Endothelial cell of umbilical vein (primary cell): Measurements from ENCODE around the gene LGALS4. TPM values are rescaled to one million over a fixed set of nuclear protein-coding genes. Genes with fewer than 3 reads are reported as not detected.

Experiments
- BruUV-seq: library from RNA; stranded (reverse); fragments of 400-500 nt; replicated peaks from 2 replicates; lab custom pipeline; 2021; lab: Mats Ljungman, UMichigan
- CTCF ChIA-PET: fragments of 300-600, 350-600 bp; sonication (Branson Sonifier 250); formaldehyde crosslinking; loops from one replicate; lab custom pipeline; 2021; ENCODE audit warnings: antibody characterized with exemption, inconsistent platforms; lab: Charles Lee
- POLR2A ChIA-PET: fragments of 300-600, 350-600 bp; sonication (Branson Sonifier 250); formaldehyde crosslinking; loops from one replicate; lab custom pipeline; 2021; ENCODE audit warnings: antibody characterized with exemption, inconsistent platforms; lab: Charles Lee
- DNase-seq: peaks from one replicate; pipeline ENCODE4 v3.0.0-alpha.2; 2011; ENCODE audit warnings: low read depth, low spot score
- FAIRE-seq: peaks from 2 replicates; lab custom pipeline; 2011; peaks lifted over from hg19 to GRCh38; lab: Jason Lieb, UNC
- H2AFZ ChIP-seq: 2 replicates; pipeline ENCODE4 v1.6.0; 2012; ENCODE audit warnings: low read depth, low read length, control low read depth, inconsistent platforms
- H3K27ac ChIP-seq: 2 replicates; pipeline ENCODE4 v1.5.1; 2011; ENCODE audit warnings: low read depth, mild to moderate bottlenecking, control low read depth, low read length, moderate library complexity; ENCODE audit not compliant: insufficient read depth
- H3K27me3 ChIP-seq, 2 experiments: 2 replicates each; pipeline versions ENCODE4 v1.6.0 to v1.6.1; 2011; ENCODE audit warnings: low read length in 2 of 2, mixed read lengths in 1 of 2; ENCODE audit not compliant: control insufficient read depth in 2 of 2, insufficient read depth in 2 of 2
- H3K36me3 ChIP-seq, 2 experiments: 2 replicates in 1 of 2; 3 replicates in 1 of 2; pipeline ENCODE4 v1.5.1; 2011; ENCODE audit warnings: low read length in 2 of 2, mild to moderate bottlenecking in 1 of 2, moderate library complexity in 1 of 2; ENCODE audit not compliant: control insufficient read depth in 2 of 2, insufficient read depth in 2 of 2; ENCODE audit errors: extremely low read depth in 1 of 2
- H3K4me1 ChIP-seq: 3 replicates; pipeline ENCODE4 v1.5.1; 2011; ENCODE audit warnings: mild to moderate bottlenecking, low read length; ENCODE audit not compliant: control insufficient read depth, insufficient read depth; ENCODE audit errors: extremely low read depth
- H3K4me2 ChIP-seq: 2 replicates; pipeline ENCODE4 v1.6.1; 2011; ENCODE audit warnings: low read length, control low read depth, mixed read lengths; ENCODE audit not compliant: insufficient read depth
- H3K4me3 ChIP-seq, 3 experiments: fragments of 200-600 bp in 1 of 3; sonication (generic), shearing (Covaris generic) in 1 of 3; replicated peaks in 1 of 3; 2 replicates each; pipeline ENCODE4 v1.5.1; 2011 to 2016; ENCODE audit warnings: control low read depth in 3 of 3, low read length in 3 of 3, mild to moderate bottlenecking in 2 of 3, inconsistent platforms in 1 of 3, low read depth in 1 of 3, moderate library complexity in 1 of 3; ENCODE audit not compliant: insufficient read depth in 1 of 3
- H3K79me2 ChIP-seq: 2 replicates; pipeline ENCODE4 v1.6.0; 2012; ENCODE audit warnings: low read length, inconsistent platforms; ENCODE audit not compliant: control insufficient read depth, insufficient read depth
- H3K9ac ChIP-seq: replicated peaks from 2 replicates; pipeline ENCODE3; 2011; ENCODE audit warnings: low read length, control low read depth; ENCODE audit not compliant: insufficient read depth; ENCODE audit errors: extremely low read depth
- H3K9me1 ChIP-seq: replicated peaks from 3 replicates; pipeline ENCODE4 v1.6.0; 2011; ENCODE audit warnings: mild to moderate bottlenecking, low read length; ENCODE audit not compliant: control insufficient read depth, insufficient read depth; ENCODE audit errors: extremely low read depth
- H3K9me3 ChIP-seq: replicated peaks from 2 replicates; pipeline ENCODE4 v1.5.1; 2012; ENCODE audit warnings: low read length, inconsistent platforms; ENCODE audit not compliant: control insufficient read depth, insufficient read depth
- H4K20me1 ChIP-seq: replicated peaks from 2 replicates; pipeline ENCODE3; 2011; ENCODE audit warnings: mild to moderate bottlenecking, low read length; ENCODE audit not compliant: control insufficient read depth, insufficient read depth; ENCODE audit errors: extremely low read depth
- EZH2 ChIP-seq: IDR thresholded peaks from 2 replicates; pipeline ENCODE4 v1.6.1; 2012; ENCODE audit warnings: borderline replicate concordance, low read depth, mild to moderate bottlenecking, moderate library complexity, low read length, inconsistent platforms; ENCODE audit not compliant: severe bottlenecking
- FOS ChIP-seq: IDR thresholded peaks from 2 replicates; pipeline ENCODE4 v1.6.1; 2011; ENCODE audit warnings: mild to moderate bottlenecking, low read length, moderate library complexity, borderline replicate concordance; ENCODE audit not compliant: insufficient read depth
- GATA2 ChIP-seq: IDR thresholded peaks from 2 replicates; pipeline ENCODE4 v1.7.0; 2011; ENCODE audit warnings: low read depth, mild to moderate bottlenecking, moderate library complexity, mixed read lengths, low read length; ENCODE audit not compliant: insufficient read length, insufficient read depth
- JUN ChIP-seq: IDR thresholded peaks from 2 replicates; pipeline ENCODE4 v1.6.1; 2011; ENCODE audit warnings: borderline replicate concordance, low read depth; ENCODE audit not compliant: insufficient read length, insufficient read depth
- MYC ChIP-seq: IDR thresholded peaks from one replicate; pipeline ENCODE4 v1.6.1; 2011; ENCODE audit warnings: mild to moderate bottlenecking, low read depth, low read length
- POLR2A ChIP-seq: IDR thresholded peaks from 2 replicates; pipeline ENCODE4 v1.6.1; 2012; ENCODE audit warnings: low read depth, mild to moderate bottlenecking, control low read depth, low read length
- POLR2AphosphoS5 ChIP-seq: IDR thresholded peaks from 2 replicates; pipeline ENCODE4 v1.6.1; 2012; ENCODE audit warnings: low read depth, mild to moderate bottlenecking, control low read depth, low read length, moderate library complexity; ENCODE audit not compliant: insufficient read depth
- dilution Hi-C: fragments of 300-500 bp; cut with MboI; formaldehyde crosslinking; loops from one replicate; pipeline ENCODE4 v1.15.0; 2019; ENCODE audit warnings: low sequenced_read_pairs; ENCODE audit not compliant: extremely low pct_ligation_motif_present
- intact Hi-C: fragments of 100-400 bp; cut with micrococcal nuclease; formaldehyde crosslinking; loops from one replicate; pipeline ENCODE4 v1.10.0; 2022
- polyA plus RNA-seq, 4 experiments: library from polyadenylated mRNA; depleted of rRNA in 3 of 4; stranded (reverse) in 3 of 4; unstranded in 1 of 4; fragments of >200 nt; gene quantifications; 2 replicates each; pipeline versions ENCODE4 v1.2.1 to v1.2.3, GENCODE V29; 2011 to 2012; ENCODE audit warnings: missing spikeins in 1 of 4
- total RNA-seq: library from RNA; stranded (reverse); gene quantifications from 2 replicates; pipeline ENCODE4 v1.2.3, GENCODE V29; 2021
- TF ChIP-seq, protein P1 (sequence below): IDR thresholded peaks from 2 replicates; pipeline ENCODE4 v1.6.1; 2011; ENCODE audit not compliant: insufficient read depth, insufficient read length
- TF ChIP-seq, protein P2 (sequence below), 2 donors: IDR thresholded peaks; 1 replicate in 1 of 2; 2 replicates in 1 of 2; pipeline ENCODE4 v1.5.1; 2011; ENCODE audit warnings: low read length in 2 of 2, mild to moderate bottlenecking in 2 of 2, moderate library complexity in 2 of 2, control low read depth in 1 of 2, inconsistent platforms in 1 of 2, low read depth in 1 of 2; ENCODE audit not compliant: insufficient read depth in 1 of 2; ENCODE audit errors: extremely low read depth in 1 of 2

LGALS4 gene
- total and polyA plus RNA-seq, 2 donors (not counting 3 experiments of a cell fraction or from before 2014, with no cell fraction given) = 0.19 TPM; not detected in 1

DNA sequence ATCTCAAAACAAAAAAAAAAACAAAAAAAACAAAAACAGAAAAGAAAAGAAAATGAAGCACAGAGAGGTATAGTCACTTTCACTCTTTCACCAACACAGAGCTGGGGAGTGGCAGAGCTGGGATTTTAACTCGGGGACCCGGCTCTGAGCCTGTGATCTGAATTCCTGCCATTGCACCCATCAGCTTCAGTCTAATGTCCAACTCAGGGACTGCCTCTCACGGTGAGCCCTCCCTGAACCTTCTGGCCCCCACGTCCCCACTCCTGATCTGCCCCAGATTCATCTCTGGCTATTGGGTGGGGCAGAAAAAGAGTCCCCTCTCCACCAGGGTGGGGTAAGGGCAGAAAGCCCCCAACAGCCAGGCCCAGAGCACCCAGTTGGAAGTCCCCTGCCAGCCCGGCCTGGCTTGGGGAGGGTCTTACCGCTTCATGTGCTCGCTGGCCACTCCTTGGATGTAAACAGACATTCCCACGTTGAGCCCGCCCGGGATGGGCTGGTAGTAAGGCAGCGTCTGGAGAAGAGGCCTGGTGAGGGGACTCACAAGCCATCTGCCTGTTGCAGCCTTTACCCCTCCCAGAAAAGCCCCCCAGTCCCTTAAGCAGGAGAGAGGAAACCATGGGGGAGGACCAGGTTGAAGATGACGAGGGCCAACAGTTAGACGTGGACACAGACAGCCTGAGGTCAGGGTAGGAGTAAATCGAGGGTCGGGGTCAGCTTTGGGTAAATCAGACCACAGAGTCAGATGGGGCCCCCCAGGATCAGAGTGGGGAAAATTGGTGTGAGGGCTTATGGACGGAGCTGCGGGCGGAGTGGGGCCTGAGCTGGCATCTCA lies 520 bp downstream of the LGALS4 start:
- no peaks in the 10 kb centered on the region for H3K27me3 ChIP-seq
- ChIA-PET POLR2A (no interaction called here), CTCF (interaction anchor here (1.1 kb wide), 1 partner anchor 42 kb away, joined by 3 read pairs; no protein-coding TSS in a partner anchor)
- no peak overlapping the region for H3K4me3 ChIP-seq
- DNase-seq = no peak
- H2AFZ ChIP-seq = no peak overlapping the region
- H3K36me3 ChIP-seq = peaks cover 0 to 10% of the 10 kb centered on the region in 2 experiments
- H3K9me1 ChIP-seq = no peaks in the 10 kb centered on the region
- no peaks in the 10 kb centered on the region for H4K20me1 ChIP-seq
- no peaks in the 10 kb centered on the region for H3K4me1 ChIP-seq
- H3K79me2 ChIP-seq = no peaks in the 10 kb centered on the region
- FAIRE-seq = no peak
- H3K9me3 ChIP-seq = no peaks in the 10 kb centered on the region
- H3K9ac ChIP-seq = no peak overlapping the region
- dilution Hi-C loops (no loop called here), intact Hi-C loops (no loop called here)
- no peak overlapping the region for H3K27ac ChIP-seq
- H3K4me2 ChIP-seq = no peak overlapping the region
- no peak for TF ChIP-seq GATA2
- no peak for TF ChIP-seq POLR2AphosphoS5
- TF ChIP-seq, protein P1, sequence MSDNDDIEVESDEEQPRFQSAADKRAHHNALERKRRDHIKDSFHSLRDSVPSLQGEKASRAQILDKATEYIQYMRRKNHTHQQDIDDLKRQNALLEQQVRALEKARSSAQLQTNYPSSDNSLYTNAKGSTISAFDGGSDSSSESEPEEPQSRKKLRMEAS = no peak
- no peak for TF ChIP-seq JUN
- TF ChIP-seq FOS = no peak
- TF ChIP-seq, protein P2, sequence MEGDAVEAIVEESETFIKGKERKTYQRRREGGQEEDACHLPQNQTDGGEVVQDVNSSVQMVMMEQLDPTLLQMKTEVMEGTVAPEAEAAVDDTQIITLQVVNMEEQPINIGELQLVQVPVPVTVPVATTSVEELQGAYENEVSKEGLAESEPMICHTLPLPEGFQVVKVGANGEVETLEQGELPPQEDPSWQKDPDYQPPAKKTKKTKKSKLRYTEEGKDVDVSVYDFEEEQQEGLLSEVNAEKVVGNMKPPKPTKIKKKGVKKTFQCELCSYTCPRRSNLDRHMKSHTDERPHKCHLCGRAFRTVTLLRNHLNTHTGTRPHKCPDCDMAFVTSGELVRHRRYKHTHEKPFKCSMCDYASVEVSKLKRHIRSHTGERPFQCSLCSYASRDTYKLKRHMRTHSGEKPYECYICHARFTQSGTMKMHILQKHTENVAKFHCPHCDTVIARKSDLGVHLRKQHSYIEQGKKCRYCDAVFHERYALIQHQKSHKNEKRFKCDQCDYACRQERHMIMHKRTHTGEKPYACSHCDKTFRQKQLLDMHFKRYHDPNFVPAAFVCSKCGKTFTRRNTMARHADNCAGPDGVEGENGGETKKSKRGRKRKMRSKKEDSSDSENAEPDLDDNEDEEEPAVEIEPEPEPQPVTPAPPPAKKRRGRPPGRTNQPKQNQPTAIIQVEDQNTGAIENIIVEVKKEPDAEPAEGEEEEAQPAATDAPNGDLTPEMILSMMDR (IDR thresholded peaks at IDR 0.05; ENCODE audit: extremely low read depth in 1 of 2, insufficient read depth in 1 of 2, low read depth in 1 of 2, low read length in 2 of 2) = no peak
- TF ChIP-seq EZH2 = no peak
- no peak for TF ChIP-seq POLR2A
- no peak for TF ChIP-seq MYC
- BruUV-seq = no TSS peak
